NCI-H510A treated with DMSO at 0.1 percent for 48 hours (cell line): ENCODE results near the gene IP6K2.
"Not testable (repeated sequence)": the region's sequence is repeated elsewhere in the genome, so short reads cannot be mapped to it uniquely, and the experiment has no call there.

ENCODE experiments used
- DNase-seq: peaks from one replicate; lab custom pipeline; 2025; lab: John Stamatoyannopoulos, UW

The IP6K2 gene, protein sequence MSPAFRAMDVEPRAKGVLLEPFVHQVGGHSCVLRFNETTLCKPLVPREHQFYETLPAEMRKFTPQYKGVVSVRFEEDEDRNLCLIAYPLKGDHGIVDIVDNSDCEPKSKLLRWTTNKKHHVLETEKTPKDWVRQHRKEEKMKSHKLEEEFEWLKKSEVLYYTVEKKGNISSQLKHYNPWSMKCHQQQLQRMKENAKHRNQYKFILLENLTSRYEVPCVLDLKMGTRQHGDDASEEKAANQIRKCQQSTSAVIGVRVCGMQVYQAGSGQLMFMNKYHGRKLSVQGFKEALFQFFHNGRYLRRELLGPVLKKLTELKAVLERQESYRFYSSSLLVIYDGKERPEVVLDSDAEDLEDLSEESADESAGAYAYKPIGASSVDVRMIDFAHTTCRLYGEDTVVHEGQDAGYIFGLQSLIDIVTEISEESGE

DNA sequence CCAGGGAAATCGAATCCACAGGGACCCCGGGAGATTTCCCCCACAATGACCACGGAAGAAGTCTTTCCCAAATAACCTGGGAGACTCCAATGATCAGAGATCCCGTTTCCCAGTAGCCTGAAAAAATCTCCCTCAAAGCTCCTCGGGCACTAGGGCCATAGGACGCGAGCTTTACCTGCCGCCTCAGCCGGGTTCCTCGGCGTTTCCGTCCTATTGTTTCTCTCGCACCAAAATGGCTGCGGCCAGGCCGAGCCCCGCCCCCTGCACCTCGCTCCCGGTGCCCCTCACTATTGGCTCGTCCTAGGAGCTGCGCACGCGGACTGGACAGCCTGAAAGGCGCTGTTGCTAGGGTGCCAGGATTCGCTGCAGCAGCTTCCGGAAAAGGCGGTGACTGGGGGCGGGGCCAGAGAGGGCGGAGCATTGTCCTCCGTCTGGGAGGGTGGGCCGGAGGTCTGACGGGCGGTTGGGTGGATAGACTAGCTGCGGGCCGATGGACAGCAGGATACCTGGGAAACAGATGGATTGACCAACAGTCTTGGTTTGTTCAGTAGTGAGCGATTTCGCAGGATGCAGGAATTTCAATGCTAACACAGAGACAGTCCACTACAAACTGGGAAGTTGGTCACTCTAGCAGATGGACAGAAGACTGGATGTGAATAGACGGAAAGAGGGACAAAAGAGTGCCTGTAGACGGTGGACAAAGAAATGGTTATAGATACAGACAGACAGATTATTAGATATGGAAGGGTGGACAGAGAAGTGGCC is at the start of gene IP6K2:
Gene IP6K2 (minus strand): TSS at position 240 of the 765 bp plus-strand sequence. CDS start 21,930 bp downstream, outside the sequence.
- peak; percentile 90 for DNase-seq

DNA sequence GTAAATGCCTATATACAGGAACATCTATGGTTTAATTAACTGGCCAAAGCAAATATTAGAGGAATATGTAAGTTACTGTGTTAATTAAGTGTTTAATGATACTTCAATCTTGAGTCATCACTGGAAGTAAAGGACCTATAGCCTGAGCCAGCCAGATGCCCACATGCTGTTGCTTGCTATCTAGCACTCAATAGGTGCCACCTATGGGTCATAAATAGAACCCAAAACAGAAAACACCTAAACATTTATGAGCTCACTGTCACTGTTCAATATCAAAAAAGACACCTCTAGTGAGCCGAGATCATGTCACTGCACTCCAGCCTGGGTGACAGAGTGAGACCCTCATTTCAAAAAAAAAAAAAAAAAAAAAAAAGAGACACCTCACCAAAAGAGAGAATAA is 48.4 kb upstream of the IP6K2 start:
- no peak for DNase-seq

DNA sequence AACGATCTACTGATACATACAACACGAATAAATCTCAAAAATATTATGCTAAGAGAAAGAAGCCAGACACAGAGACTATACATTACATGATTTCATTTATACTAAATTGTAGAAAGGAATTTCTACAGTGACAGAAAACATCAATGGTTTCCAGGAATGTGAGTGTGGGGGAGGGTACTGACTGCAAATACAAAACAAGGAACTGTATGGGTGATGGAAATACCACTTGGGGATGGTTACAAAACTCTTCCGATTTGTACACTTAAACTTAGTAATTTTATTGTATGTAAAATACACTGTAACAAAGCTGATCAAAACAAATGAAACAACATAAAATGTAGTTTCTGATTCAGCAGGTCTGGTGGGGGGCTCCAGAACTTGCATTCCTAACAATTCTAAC is 45.8 kb upstream of the IP6K2 start:
- DNase-seq = no peak

DNA sequence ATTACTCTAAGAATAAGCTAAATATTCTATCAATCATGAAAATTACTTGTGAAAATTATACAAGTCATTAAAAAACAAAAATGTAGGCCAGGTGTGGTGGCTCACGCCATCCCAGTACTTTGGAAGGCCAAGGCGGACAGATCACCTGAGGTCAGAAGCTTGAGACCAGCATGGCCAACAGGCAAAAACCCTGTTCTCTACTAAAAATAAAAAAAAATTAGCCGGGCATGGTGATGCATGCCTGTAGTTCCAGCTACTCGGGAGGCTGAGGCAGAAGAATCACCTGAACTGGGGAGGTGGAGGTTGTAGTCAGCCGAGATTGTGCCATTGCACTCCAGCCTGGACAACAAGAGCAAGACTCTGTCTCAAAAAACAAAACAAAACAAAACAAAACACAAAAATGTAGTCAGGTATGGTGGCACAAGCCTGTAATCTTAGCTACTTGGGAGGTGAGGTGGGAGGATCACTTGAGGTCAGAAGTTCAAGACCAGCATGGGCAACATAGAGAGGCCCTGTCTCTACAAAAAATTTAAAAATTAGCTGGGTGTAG is 43.0 kb upstream of the IP6K2 start:
- not testable (repeated sequence) for DNase-seq

DNA sequence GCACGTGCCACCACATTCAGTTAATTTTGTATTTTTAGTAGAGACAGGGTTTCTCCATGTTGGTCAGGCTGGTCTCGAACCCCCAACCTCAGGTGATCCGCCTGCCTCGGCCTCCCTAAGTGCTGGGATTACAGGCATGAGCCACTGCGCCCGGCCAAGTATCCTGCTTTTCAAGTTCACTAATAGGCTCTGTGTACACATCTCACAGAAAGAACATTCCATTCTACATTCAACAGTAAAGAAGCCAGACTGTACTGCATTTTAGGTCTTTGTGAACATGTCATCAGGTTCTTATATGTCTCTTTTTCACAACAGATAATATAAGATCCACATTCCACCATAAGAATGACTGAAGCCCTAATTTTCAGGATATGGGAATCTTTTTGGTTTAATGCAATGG is 42.5 kb upstream of the IP6K2 start:
- DNase-seq = not testable (repeated sequence)

DNA sequence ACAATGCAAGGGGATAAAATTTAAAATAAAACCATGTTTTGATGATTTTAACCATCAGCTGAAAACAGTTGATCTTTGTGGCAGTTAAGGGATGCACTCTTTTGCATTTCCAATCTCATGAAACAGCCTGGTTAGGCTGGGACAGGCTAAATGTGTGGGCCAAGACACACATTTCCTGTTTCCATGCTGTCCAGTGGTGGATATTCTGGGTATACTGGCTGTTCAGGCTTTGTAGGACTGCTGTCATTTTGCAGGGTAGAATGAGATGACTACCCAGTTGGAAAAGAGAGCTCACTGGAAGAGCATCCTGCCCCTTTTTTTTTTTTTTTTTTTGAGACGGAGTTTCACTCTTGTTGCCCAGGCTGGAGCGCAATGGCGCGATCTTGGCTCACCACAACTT is 42.0 kb upstream of the IP6K2 start:
- no peak for DNase-seq

DNA sequence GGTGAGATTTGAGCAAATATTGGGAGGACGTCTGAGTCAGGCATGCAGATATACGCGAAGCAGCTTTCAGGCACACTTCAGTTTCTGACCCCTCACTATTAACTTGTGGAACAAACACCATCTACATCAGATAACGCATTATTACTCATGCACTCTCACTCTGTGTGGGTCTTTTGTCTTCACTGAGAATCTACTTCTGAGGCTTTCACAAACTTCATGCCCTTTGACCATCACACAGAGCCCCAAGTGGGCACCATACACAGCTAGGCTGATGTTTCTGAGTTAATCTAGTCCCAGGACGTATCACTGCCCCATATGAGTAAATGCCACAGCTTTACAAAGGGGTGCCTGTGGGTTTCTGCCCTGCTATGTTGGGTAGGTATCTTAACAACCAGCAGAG is 39.6 kb upstream of the IP6K2 start:
- no peak for DNase-seq

DNA sequence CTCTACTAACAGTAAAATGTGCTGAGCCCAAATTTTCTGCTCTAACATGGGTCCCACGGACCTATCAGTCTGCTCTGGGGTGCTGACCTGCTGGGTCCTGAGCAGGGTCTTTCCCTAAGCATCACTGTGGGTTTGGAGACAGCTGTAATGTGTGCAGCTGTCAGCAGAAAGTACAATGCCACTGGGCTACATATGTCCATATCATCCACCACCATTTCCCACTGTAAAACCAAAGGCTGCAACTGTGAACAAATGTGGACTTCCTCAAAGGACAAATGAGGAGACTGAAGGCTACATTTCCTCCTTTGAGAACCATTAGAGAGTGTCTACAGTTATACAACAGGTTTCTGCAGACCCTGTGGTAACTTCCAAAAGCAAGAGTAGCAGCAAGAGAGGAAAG is 33.8 kb upstream of the IP6K2 start:
- no peak for DNase-seq

DNA sequence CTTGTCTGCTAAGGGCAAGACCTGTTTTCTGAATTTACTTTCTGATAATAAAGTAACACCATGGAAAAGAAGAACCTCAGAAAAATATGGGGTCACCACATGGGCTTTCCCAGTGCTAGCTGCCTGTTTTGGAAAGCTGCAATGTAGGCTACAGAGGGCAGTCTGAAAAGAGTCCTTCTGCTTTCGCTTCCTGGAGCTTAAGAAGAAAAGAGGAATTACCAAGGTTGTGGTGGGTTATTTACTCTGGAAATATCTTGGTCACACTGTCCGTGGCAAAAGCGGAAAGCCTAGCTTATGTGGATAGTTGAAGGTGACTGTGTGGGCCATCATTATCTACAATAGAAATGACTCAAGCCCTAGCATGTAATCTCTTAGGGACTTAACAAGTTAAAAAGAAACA is 31.7 kb upstream of the IP6K2 start:
- no peak for DNase-seq

DNA sequence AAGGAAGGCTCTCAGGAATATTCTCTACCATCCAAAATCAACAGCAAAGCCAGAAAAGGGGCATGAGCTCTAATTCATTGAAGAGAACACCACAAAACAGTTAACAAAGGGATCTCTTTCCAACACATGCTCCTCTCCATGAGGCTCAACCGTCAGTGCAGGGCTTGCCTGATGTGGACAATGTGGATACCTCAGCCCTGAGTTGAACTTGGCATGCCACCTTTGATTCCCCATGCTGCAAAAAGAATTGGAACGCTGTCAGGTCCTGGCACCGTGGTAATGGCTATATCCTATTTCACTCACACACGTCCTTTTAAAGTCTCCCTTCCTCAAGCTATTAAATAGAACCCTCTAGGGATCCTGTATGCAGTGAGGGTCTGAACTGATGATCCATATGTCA is 30.7 kb upstream of the IP6K2 start:
- no peak for DNase-seq

DNA sequence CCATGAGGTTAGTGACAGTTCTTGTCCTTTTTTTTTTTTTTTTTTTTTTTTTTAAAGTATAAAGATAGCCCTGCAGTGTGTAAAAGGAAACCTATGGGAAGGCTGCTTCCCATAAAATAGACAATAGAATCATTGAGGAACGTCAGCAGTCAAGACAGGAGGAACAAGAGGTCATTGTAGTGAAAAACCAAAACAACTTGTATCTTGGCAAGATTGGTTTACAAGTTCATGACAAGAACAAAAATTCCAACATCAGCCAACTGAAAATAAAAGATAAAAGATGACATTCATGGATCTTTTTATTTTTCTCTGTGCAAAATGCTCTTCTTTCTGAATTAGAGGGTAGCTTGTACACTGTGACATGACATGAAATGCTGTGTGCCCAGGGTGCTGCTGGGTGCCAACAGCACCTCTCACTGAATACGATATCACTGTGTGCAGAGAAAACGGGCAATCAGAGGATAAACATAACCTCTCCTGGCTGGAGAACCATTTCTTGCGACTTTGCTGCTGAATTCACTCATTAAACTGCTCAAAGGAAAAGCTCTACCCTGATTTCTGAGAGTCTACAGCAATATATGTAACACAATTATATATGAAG is 30.1 kb upstream of the IP6K2 start:
- DNase-seq = no peak

DNA sequence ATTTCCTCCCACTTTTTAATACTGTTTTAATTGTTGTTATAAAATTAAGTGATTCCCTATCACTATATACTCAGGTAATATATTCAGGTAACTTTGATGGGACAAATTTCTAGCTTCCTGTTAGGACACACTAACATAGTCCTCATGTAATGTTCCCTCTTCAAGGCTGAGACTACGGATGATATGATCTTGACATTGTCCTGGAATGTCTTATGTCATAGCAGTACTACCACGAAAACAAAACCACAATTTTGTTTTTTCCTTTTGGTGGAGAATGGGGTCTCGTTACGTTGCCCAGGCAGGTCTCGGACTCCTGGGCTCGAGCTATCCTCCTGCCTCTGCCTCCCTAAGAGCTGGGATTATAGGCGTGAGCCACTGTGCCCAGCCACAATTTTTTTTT is 26.8 kb upstream of the IP6K2 start:
- no peak for DNase-seq

DNA sequence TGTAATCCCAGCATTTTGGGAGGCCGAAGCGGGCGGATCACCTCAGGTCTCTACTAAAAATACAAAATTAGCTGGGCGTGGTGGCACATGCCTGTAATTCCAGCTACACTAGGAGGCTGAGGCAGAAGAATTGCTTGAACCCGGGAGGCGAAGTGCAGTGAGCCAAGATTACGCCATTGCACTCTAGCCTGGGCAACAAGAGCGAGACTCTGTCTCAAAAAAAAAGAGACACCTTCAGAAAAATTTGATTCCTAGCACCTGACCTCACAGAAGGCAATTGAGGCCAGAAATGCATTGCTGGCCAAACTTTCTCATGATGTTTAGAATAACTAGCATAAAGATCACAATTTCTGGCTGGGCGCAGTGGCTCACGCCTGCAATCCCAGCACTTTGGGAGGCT is 24.2 kb upstream of the IP6K2 start:
- DNase-seq = not testable (repeated sequence)

DNA sequence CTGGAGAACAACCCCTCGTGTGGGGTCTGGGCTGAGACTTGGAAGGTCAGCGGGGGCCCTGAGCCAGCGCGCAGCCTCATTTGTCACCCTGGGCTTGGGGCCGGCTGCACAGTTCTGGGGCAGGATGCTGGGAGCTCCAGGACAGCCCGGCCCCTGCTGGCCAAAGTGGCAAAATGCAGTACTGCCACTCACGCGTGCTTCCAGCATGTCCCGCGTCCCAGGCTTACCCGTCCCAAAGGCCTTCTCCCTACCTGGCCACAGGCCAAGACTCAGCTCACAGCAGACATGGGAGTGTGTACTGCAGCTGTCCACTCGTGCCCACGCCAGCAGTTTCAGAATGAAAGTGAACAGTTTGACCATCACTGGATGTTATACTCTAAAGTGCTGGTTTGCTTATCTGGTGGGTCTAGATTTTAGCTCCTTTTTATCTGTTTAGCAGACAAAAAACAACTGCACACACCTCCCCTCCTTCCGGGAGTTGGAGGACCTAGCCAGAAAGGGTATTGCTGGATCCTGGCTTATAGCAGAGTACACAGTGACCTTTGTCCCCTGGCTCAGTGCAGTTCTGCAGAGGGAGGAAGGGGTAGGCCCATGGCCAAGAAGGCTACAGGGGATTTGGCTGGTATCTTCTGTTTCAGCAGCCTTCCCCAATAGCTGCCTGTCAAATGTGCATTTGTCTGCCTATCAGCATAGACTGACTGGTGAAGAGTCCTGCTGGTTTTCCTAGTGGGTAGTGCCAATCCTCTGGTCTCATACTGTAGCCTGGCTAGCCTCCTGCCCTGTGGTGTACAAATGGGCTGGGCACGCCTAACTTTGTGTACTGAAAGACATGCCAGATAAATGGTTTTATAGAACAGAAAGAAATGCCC is 23.2 kb upstream of the IP6K2 start:
- DNase-seq = peak; percentile 4

DNA sequence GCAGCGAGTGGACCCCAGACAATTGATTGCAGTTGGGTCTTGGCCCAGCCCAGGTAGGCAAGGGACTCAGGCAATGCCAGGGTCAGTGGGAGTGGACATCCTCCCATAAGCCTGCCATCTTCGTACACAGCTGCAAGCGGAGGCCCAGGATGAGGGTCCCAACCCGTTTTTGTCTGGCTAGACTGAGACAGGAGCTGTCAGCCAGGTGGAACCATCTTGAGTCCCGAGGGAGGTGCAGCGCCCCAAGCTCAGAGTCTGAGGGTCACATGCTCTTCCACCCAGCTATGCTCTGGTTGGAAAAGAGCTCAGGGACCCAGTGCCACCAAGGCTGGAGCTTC is 22.6 kb upstream of the IP6K2 start:
- no peak for DNase-seq

DNA sequence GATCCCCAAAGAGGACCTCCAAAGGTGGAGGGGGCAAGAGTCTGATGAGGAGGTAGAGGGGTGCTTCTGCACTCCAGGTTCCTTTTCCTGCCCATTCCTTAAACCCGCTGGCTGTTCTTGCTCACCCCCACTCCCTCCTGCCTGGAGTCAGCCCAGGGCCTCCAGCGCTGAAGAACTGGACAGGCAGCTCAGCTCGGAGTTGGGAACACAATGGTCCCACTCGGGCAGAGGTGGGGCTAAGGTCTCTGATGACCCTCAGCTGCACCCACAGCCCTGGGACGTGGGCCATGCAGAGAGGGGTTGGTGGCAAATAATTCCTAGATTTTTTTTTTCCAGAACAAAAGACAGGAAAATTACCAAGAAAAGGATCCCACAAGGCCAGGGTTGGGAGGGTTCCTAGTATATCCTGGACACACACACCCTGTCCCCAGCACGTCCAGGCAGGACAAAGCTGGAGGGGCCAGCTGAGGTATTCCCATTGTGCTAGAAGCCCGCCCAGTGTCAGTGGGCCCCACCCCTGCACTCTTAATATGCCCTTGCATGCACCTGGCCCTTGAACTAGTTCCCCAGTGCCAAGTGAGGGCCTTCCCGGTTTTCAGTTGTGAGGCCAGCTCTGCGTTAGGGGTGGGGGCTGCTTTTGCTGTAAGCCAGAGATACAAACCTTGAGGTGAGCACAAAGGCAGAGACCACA is 22.1 kb upstream of the IP6K2 start:
- DNase-seq = no peak

DNA sequence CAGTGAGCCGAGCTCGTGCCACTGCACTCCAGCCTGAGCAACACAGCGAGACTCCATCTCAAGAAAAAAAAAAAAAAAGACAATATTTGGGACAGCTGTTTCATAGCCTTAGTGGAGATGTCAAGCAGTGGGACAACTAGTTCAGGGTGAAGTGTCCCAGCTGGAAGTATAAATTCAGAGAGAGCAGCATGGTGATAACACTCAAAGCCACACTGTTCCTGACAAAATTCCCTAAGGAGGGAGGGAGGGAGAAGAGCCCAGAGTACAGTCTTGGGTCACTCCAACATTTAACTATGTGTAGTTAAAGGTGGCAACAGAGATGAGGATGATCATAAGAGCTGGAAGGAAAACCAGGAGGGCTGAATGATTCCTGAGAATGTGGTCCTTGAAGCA is 21.1 kb upstream of the IP6K2 start:
- no peak for DNase-seq

DNA sequence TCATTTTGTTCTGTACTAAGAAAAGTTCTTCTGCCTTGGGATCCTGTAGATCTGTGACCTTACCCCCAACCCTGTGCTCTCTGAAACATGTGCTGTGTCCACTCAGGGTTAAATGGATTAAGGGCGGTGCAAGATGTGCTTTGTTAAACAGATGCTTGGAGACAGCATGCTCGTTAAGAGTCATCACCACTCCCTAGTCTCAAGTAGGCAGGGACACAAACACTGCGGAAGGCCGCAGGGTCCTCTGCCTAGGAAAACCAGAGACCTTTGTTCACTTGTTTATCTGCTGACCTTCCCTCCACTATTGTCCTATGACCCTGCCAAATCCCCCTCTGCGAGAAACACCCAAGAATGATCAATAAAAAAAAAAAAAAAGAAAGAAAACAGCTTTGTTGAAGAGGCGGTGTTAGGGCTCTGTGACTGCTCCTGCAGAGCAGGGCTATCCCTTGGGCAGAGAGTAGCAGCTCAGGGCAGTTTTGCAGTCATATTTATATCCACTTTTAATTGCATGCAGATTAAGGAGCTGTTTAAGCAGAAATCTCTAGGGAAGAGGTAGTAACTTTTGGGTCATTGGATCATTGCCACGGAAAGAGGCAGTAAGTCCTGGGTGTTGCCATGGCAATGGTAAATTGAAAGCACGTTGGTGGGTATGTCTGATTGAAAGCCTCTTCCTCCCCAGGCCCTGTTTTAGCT is 18.2 kb upstream of the IP6K2 start:
- DNase-seq = not testable (repeated sequence)

DNA sequence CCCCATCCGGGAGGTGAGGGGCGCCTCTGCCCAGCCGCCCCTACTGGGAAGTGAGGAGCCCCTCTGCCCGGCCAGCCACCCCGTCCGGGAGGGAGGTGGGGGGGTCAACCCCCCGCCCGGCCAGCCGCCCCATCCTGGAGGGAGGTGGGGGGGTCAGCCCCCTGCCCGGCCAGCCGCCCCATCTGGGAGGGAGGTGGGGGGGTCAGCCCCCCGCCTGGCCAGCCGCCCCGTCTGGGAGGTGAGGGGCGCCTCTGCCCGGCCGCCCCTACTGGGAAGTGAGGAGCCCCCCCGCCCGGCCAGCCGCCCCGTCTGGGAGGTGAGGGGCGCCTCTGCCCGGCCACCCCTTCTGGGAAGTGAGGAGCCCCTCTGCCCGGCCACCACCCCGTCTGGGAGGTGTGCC is 17.5 kb upstream of the IP6K2 start:
- DNase-seq = not testable (repeated sequence)

DNA sequence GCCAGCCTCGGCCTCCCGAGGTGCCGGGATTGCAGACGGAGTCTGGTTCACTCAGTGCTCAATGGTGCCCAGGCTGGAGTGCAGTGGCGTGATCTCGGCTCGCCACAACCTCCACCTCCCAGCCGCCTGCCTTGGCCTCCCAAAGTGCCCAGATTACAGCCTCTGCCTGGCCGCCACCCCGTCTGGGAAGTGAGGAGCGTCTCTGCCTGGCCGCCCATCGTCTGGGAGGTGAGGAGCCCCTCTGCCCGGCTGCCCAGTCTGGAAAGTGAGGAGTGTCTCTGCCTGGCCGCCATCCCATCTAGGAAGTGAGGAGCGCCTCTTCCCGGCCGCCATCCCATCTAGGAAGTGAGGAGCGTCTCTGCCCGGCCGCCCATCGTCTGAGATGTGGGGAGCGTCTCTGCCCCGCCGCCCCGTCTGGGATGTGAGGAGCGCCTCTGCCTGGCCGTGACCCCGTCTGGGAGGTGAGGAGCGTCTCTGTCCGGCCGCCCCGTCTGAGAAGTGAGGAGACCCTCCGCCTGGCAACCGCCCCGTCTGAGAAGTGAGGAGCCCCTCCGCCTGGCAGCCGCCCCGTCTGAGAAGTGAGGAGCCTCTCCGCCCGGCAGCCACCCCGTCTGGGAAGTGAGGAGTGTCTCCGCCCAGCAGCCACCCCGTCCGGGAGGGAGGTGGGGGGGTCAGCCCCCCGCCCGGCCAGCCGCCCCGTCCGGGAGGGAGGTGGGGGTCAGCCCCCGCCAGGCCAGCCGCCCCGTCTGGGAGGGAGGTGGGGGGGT is 16.9 kb upstream of the IP6K2 start:
- DNase-seq = not testable (repeated sequence)
